Uterus (tissue), 2 donors: ENCODE data around the gene BAD.

Experiments used
- CTCF ChIP-seq, 4 experiments: fragments of 200-600 bp in 2 of 4; fragments of 450-650 bp in 2 of 4; sonication (generic) in 2 of 4; IDR thresholded peaks; one replicate each; pipeline ENCODE4 v1.5.1; 2016 to 2019; ENCODE audit warnings: antibody characterized with exemption in 4 of 4, mild to moderate bottlenecking in 2 of 4, moderate library complexity in 1 of 4
- POLR2A ChIP-seq, 2 donors: fragments of 450-650 bp; IDR thresholded peaks; one replicate each; pipeline ENCODE4 v1.6.1; 2016; ENCODE audit warnings: antibody characterized with exemption in 2 of 2, mild to moderate bottlenecking in 1 of 2, moderate library complexity in 1 of 2

- TF ChIP-seq CTCF (IDR thresholded peaks at IDR 0.05), result no peak
- TF ChIP-seq POLR2A (IDR thresholded peaks at IDR 0.05), result no peak
These were observed 54.7 kb downstream of the BAD start for GRCh38 chr11:64229744-64230170.
